Tibial artery (tissue), 4 donors: ENCODE data around the gene RBM27.
"Not testable (repeated sequence)": the region's sequence is repeated elsewhere in the genome, so short reads cannot be mapped to it uniquely, and the experiment has no call there.

Experiments
- DNase-seq, 2 donors: peaks; one replicate each; pipeline ENCODE4 v3.0.0-alpha.2; 2019
- H3K27ac ChIP-seq, 2 donors: fragments of 200-600 bp; sonication (generic) in 1 of 2; 1 replicate in 1 of 2; 2 replicates in 1 of 2; pipeline ENCODE4 v1.5.1; 2018 to 2019; ENCODE audit warnings: mild to moderate bottlenecking in 1 of 2
- H3K27me3 ChIP-seq, 2 donors: fragments of 200-600 bp; sonication (generic) in 1 of 2; one replicate each; pipeline versions ENCODE4 v1.5.1 to v1.6.0; 2016 to 2019
- H3K36me3 ChIP-seq, 3 donors: fragments of 200-600 bp; sonication (generic) in 2 of 3; one replicate each; pipeline ENCODE4 v1.5.1; 2016 to 2019; ENCODE audit warnings: mild to moderate bottlenecking in 2 of 3
- H3K4me1 ChIP-seq, 4 donors: fragments of 200-600 bp; sonication (generic) in 2 of 4; 1 replicate in 3 of 4; 2 replicates in 1 of 4; pipeline ENCODE4 v1.5.1; 2016 to 2019
- H3K4me3 ChIP-seq, 2 donors: fragments of 200-600 bp; sonication (generic) in 1 of 2; 1 replicate in 1 of 2; 2 replicates in 1 of 2; pipeline ENCODE4 v1.5.1; 2018 to 2019; ENCODE audit warnings: mild to moderate bottlenecking in 2 of 2
- H3K9me3 ChIP-seq, 3 donors: fragments of 200-600 bp; sonication (generic) in 1 of 3; one replicate each; pipeline ENCODE4 v1.5.1; 2016 to 2019
- CTCF ChIP-seq, 2 experiments: fragments of 200-600 bp in 1 of 2; fragments of 450-650 bp in 1 of 2; IDR thresholded peaks; one replicate each; pipeline ENCODE4 v1.5.1; 2017 to 2019; ENCODE audit warnings: antibody characterized with exemption in 2 of 2, mild to moderate bottlenecking in 1 of 2, moderate library complexity in 1 of 2
- intact Hi-C: fragments of 100-400 bp; cut with DNase I; formaldehyde crosslinking; loops from one replicate; pipeline ENCODE4 v1.15.0; 2023; ENCODE audit warnings: low total_unique reads

The RBM27 gene

GRCh38 chr5:146199176-146199815 is 4.1 kb upstream of the RBM27 start:
- no peak for DNase-seq
- Histone ChIP-seq H3K27ac (no peak overlapping the region), H3K9me3 (no peaks in the 10 kb centered on the region), H3K4me1 (peaks cover 0 to 6% (median 2%) of the 10 kb centered on the region in 4 donors), H3K4me3 (no peak overlapping the region), H3K36me3 (no peaks in the 10 kb centered on the region), H3K27me3 (no peaks in the 10 kb centered on the region)
- intact Hi-C loops = loop anchor here (10.0 kb wide), 1 partner anchor 246 kb away; the partner anchor contains the start of gene TCERG1
- no peak for TF ChIP-seq CTCF (IDR thresholded peaks at IDR 0.05)

- H3K36me3 ChIP-seq, H3K27me3 ChIP-seq, H3K9me3 ChIP-seq, H3K4me3 ChIP-seq, DNase-seq: not testable (repeated sequence)
- peaks cover 0 to 31% (median 18%) of the 10 kb centered on the region in 4 donors for H3K4me1 ChIP-seq
- peak overlapping the region in 1 of 2 donors; percentile 92 for H3K27ac ChIP-seq
- intact Hi-C loops = loop anchor here (2.0 kb wide), 1 partner anchor 19 kb away; the partner anchor contains the start of gene LARS1
These were observed 1.6 kb upstream of the RBM27 start for GRCh38 chr5:146201795-146202194.

GRCh38 chr5:146203872-146204192 is 427 bp downstream of the RBM27 start:
- DNase-seq = no peak
- Histone ChIP-seq H3K27ac (peak overlapping the region; percentile 92 to 93), H3K4me3 (peak overlapping the region; percentile 84 to 92), H3K27me3 (no peaks in the 10 kb centered on the region), H3K9me3 (no peaks in the 10 kb centered on the region), H3K4me1 (peaks cover 0 to 46% (median 27%) of the 10 kb centered on the region in 4 donors), H3K36me3 (no peaks in the 10 kb centered on the region)
- TF ChIP-seq CTCF (IDR thresholded peaks at IDR 0.05) = no peak
- intact Hi-C loops = loop anchor here (2.0 kb wide), 1 partner anchor 21 kb away; the partner anchor contains the start of gene LARS1

GRCh38 chr5:146205499-146206202 is 2.2 kb downstream of the RBM27 start:
- peak overlapping the region in 1 of 2 donors; percentile 92 for H3K4me3 ChIP-seq
- no peaks in the 10 kb centered on the region for H3K9me3 ChIP-seq
- TF ChIP-seq CTCF (IDR thresholded peaks at IDR 0.05) = no peak
- H3K27ac ChIP-seq = peak overlapping the region; percentile 6 to 92
- peaks cover 0 to 64% (median 34%) of the 10 kb centered on the region in 4 donors for H3K4me1 ChIP-seq
- no peaks in the 10 kb centered on the region for H3K27me3 ChIP-seq
- H3K36me3 ChIP-seq = no peaks in the 10 kb centered on the region
- no peak for DNase-seq
- intact Hi-C loops = no loop called here

- no peak overlapping the region for H3K4me3 ChIP-seq
- no peaks in the 10 kb centered on the region for H3K27me3 ChIP-seq
- TF ChIP-seq CTCF (IDR thresholded peaks at IDR 0.05) = no peak
- intact Hi-C loops = no loop called here
- H3K27ac ChIP-seq = peak overlapping the region; percentile 6 to 92
- H3K9me3 ChIP-seq = no peaks in the 10 kb centered on the region
- no peak for DNase-seq
- peaks cover 0 to 68% (median 34%) of the 10 kb centered on the region in 4 donors for H3K4me1 ChIP-seq
- no peaks in the 10 kb centered on the region for H3K36me3 ChIP-seq
These were observed 2.9 kb downstream of the RBM27 start for GRCh38 chr5:146206257-146206656.

GRCh38 chr5:146208916-146209522 is 5.6 kb downstream of the RBM27 start:
- intact Hi-C loops = no loop called here

More at GRCh38 chr5:146208916-146209522, 5.6 kb downstream of the RBM27 start:
- peak in 1 of 2 experiments; percentile 9 for TF ChIP-seq CTCF (IDR thresholded peaks at IDR 0.05)
- Histone ChIP-seq H3K9me3 (no peaks in the 10 kb centered on the region), H3K27ac (peak overlapping the region in 1 of 2 donors; percentile 34), H3K4me1 (peaks cover 0 to 77% (median 35%) of the 10 kb centered on the region in 4 donors), H3K4me3 (no peak overlapping the region), H3K27me3 (no peaks in the 10 kb centered on the region), H3K36me3 (no peaks in the 10 kb centered on the region)
- no peak for DNase-seq
